Fibroblast of the conjunctiva (primary cell): Measurements from ENCODE around the gene KIAA1143.
A peak's percentile ranks its signal among the peaks of the same experiment; 100 is the strongest.

Experiments used
- DNase-seq: peaks from one replicate; pipeline ENCODE4 v3.0.0-alpha.2; 2010; ENCODE audit warnings: low read depth

Gene KIAA1143

GRCh38 chr3:44761424-44762169 is at the start of gene KIAA1143, which contains the start of gene KIF15:
Gene KIAA1143, minus strand, starts transcription at chr3:44761619. Its CDS starts 17 bp downstream, at chr3:44761602.
Gene KIF15, plus strand, starts transcription at chr3:44761794. Its CDS starts 72 bp downstream, at chr3:44761866.
- DNase-seq: peak; percentile 94

DNA sequence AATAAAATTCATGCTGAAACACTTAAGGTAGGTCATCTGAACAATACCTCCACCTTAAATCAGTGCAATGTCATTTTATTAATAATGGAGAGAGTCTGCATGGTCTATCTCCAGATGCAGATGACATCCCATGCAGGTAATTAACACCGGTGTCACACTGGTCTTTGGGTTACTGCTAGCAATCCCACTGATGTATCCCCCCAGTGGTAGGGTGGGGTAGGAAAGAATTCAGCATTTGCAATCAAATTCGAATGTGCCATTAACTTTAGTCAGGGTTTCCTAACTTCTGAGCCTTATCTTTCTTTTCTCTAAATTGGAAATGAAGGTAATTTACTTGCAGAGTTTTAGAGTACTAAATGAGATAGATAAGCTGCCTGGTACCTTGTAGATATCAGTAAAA is 44.5 kb upstream of the KIAA1143 start:
- DNase-seq: no peak

- no peak for DNase-seq
Observed at GRCh38 chr3:44803298-44803697, 41.9 kb upstream of the KIAA1143 start.

DNA sequence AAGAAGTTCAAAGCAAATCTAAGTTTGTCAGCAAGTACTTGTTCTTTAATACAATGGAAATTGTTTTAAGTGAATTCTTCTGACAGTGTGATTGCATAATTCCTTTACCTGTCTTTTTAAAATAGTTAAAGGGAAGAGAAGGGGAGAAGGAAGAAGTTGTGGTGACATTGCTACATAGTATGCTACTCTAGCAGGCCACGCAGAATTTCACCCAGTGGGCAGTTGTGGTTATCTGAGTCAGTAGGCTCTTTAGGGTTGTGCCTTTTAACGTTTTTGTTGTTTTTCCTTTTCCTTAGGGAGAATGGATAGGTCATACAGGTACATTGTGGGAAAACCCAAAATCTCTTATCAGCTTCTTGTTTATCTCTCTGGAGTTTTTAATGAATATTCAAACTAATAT is 40.6 kb upstream of the KIAA1143 start:
- DNase-seq: no peak

DNA sequence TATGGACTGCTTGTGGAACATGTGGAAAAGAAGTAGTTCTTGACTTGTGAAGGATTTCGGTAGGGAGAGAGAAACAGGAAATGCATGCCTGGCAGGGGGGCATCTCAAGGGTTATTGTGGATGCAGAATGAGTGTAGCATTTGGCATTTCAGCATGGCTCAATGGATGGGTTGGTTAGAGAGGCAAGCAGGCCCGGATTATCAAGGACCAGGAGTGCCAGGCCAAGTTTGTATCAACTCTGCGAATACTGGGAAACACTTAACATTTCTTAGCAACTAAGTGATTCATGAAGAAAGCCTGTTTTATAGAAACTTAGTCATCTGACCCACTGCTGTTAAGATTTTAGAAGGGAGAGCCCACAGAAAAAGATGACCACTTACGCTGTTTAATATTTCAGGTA is 33.8 kb upstream of the KIAA1143 start:
- DNase-seq: no peak

- DNase-seq: no peak
Observed at GRCh38 chr3:44782891-44783290, 21.5 kb upstream of the KIAA1143 start.

DNA sequence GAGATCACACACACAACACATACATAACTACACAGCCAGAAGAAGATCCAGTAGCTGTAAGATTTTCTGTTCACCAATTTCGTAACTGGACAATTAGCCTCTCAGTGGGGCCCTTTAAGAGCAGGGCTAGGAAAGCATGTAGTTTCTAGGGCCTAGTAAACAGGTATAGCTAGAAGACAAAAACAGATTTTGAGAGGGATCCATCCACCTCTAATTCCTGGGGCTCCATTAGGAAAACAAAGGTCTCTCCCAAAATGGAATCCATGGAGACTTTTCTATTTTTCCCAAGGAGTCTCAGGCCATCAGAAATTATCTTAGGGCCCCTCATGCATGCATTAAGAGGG is 10.7 kb upstream of the KIAA1143 start:
- DNase-seq: no peak

DNA sequence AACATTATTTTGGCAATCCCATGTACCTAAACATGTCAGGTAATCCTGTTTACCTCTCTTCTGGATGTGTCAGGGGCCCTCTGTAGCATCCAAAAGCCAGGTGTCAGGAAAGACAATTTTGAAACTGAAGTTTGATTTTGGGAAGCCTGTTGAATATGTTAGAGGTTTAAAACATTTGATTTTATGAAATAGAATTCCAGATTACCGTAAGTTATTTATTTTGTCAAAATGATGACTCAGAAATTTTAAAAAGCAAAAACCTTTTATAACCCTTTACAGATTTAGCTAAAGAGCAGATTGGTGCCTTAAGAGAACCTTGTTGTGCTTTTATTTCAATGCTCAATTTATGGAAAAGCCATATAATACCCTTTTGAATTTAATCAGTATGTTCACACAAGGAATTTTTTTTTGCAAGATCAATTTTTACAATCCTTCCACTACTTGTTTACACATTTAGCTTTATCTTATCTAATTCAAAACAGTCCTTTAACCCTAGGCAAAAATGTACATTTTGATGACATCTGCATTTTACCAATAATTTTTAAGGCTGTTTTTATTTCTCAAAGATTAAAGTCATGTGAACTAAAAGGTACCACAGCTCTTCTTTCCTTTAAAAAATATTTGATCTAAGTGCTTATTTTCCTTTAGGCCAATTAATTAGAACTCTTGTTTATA is 10.1 kb upstream of the KIAA1143 start:
- no peak for DNase-seq

DNA sequence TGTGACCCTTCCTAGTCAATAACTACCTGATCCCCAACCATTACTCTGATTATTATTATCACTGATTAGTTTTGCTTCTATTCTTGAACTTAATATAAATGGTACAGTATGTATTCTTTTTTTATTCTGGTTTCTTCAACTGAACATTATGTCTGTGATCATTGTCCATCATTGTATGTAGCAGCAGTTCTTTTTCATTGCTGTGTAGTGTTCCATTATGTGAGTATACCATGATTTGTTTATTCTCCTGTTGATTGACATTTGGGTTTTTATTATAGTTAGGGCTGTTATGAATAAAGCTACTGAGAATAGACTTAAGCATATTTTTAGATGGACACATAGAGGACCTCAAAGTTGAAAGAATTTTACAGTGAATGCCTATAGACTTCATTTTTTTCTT is 2.8 kb upstream of the KIAA1143 start:
- DNase-seq: no peak

DNA sequence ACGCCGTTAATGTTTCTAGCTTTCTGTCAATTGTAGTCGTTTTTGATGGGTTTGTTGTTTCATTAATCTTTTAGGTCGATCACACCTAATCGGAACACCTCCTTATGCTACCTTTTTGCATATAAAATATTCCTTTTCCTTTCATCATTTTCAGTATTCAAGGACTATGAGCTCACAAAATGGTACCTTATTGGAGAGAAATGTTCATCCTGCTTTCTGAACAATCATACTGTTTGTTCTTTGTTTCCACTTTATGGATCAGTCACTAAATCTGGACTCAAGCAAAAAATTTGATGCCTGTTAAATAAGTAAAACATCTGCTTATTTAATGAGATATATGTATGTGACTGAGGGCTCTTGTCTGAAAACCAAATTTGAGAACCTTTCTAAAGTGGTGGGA is 1.3 kb upstream of the KIAA1143 start:
- no peak for DNase-seq

- no peak for DNase-seq
Observed at GRCh38 chr3:44762170-44762677, 805 bp upstream of the KIAA1143 start.

- DNase-seq: no peak
Observed at GRCh38 chr3:44761101-44761423, 357 bp downstream of the KIAA1143 start.

GRCh38 chr3:44734646-44735168 is 26.7 kb downstream of the KIAA1143 start:
- DNase-seq: no peak

DNA sequence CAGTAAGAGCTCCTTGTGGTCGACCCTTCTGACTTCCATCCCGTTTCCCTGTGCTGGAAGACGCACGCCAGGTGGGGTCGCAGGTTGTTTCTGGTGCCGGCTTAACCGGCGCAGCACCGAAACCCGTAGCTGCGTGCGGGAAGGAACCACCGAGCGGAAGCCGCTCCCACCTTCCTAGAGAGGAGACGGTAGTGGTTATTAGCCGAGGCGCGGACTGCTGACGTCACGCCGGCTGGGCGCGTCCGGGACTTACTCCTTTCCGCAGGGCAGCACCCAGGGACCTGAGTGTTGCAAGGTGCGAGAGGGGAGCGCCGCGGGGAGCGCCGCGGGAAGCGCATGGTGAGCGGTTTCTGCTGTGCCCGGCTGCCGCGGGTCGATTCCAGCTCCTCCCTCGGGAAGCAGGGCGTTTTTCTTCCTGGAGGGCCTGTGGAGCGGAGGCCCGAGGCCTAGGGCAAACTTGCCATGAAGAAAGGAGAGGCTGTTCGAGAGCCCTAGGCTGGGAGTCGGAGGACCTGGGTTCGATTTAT is 32.0 kb downstream of the KIAA1143 start, which contains the start of gene ZNF501:
Gene ZNF501, plus strand, starts transcription at position 252 of the 527 bp plus-strand sequence. CDS start 4,787 bp downstream, outside the sequence.
- peak; percentile 84 for DNase-seq

DNA sequence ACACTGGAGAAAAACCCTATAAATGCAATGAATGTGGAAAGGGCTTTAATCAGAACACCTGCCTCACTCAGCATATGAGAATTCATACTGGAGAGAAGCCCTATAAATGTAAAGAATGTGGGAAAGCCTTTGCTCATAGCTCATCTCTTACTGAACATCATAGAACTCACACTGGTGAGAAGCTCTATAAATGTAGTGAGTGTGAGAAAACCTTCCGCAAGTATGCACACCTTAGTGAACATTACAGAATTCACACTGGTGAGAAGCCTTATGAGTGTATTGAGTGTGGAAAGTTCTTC is 39.4 kb downstream of the KIAA1143 start:
- no peak for DNase-seq

- no peak for DNase-seq
Observed at GRCh38 chr3:44721231-44722102, 40.0 kb downstream of the KIAA1143 start.

GRCh38 chr3:44712455-44713075 is 48.9 kb downstream of the KIAA1143 start, which contains the start of gene ZNF502:
Gene ZNF502, plus strand, starts transcription at chr3:44712660. Its CDS starts 7,602 bp downstream, at chr3:44720262.
- peak; percentile 78 for DNase-seq
